Loucy (cell line): ENCODE measurements around the gene SPOPL.

Source experiments
- H2AFZ ChIP-seq: fragments of 200-600 bp; sonication (generic); 2 replicates; pipeline ENCODE4 v1.6.0; 2016; ENCODE audit warnings: antibody characterized with exemption, mild to moderate bottlenecking, low read length, moderate library complexity
- H3F3A ChIP-seq: fragments of 200-600 bp; 2 replicates; pipeline ENCODE4 v1.6.0; 2016; ENCODE audit warnings: antibody characterized with exemption, low read depth, mild to moderate bottlenecking
- H3K27me3 ChIP-seq: fragments of 200-600 bp; sonication (generic); 2 replicates; pipeline ENCODE4 v1.6.1; 2014; ENCODE audit warnings: low read length, mild to moderate bottlenecking; ENCODE audit not compliant: insufficient read depth, poor library complexity, severe bottlenecking
- H3K36me3 ChIP-seq: fragments of 200-600 bp; sonication (generic); 2 replicates; pipeline ENCODE4 v1.6.1; 2016; ENCODE audit warnings: low read length; ENCODE audit not compliant: insufficient read depth
- H3K4me1 ChIP-seq: fragments of 200-600 bp; sonication (generic); 2 replicates; pipeline ENCODE4 v1.5.1; 2014; ENCODE audit warnings: low read length, mild to moderate bottlenecking; ENCODE audit not compliant: insufficient read depth, poor library complexity, severe bottlenecking
- H3K4me2 ChIP-seq: fragments of 200-600 bp; sonication (generic); 2 replicates; pipeline ENCODE4 v1.6.0; 2014; ENCODE audit warnings: antibody characterized with exemption, low read length, low read depth, mild to moderate bottlenecking; ENCODE audit not compliant: poor library complexity, severe bottlenecking
- H3K4me3 ChIP-seq: fragments of 200-600 bp; sonication (generic); 2 replicates; pipeline ENCODE4 v1.5.1; 2014; ENCODE audit warnings: low read length, mild to moderate bottlenecking, mixed read lengths; ENCODE audit not compliant: poor library complexity, severe bottlenecking
- H3K79me2 ChIP-seq: fragments of 200-600 bp; sonication (generic); 2 replicates; pipeline ENCODE4 v1.6.1; 2014; ENCODE audit warnings: low read length; ENCODE audit not compliant: insufficient read depth
- H3K9ac ChIP-seq: fragments of 200-600 bp; sonication (generic); 2 replicates; pipeline ENCODE4 v1.6.0; 2014; ENCODE audit warnings: mild to moderate bottlenecking, low read depth, low read length, moderate library complexity; ENCODE audit not compliant: poor library complexity, severe bottlenecking
- H3K9me2 ChIP-seq: fragments of 200-600 bp; sonication (generic); replicated peaks from 2 replicates; pipeline ENCODE4 v1.6.1; 2016; ENCODE audit warnings: low read depth, low read length, mixed read lengths
- H3K9me3 ChIP-seq: fragments of 200-600 bp; sonication (generic); 2 replicates; pipeline ENCODE4 v1.6.1; 2014; ENCODE audit warnings: mild to moderate bottlenecking, antibody characterized with exemption, low read length, low read depth; ENCODE audit not compliant: insufficient read depth
- H4K20me1 ChIP-seq: fragments of 200-600 bp; sonication (generic); 2 replicates; pipeline ENCODE4 v1.6.0; 2014; ENCODE audit warnings: antibody characterized with exemption, low read length, mild to moderate bottlenecking; ENCODE audit not compliant: insufficient read depth, poor library complexity, severe bottlenecking
- CTCF ChIP-seq: fragments of 200-600 bp; sonication (generic); conservative IDR thresholded peaks from 2 replicates; pipeline ENCODE4 v1.5.1; 2014; ENCODE audit warnings: mild to moderate bottlenecking, antibody characterized with exemption, low read length
- EZH2phosphoT487 ChIP-seq: fragments of 200-600 bp; IDR thresholded peaks from 2 replicates; pipeline ENCODE4 v1.6.1; 2018; ENCODE audit warnings: antibody characterized with exemption, mild to moderate bottlenecking, moderate library complexity, borderline replicate concordance

Gene SPOPL

GRCh38 chr2:138531913-138532312 is 30.3 kb downstream of the SPOPL start:
- Histone ChIP-seq H3K9me3 (no peaks in the 10 kb centered on the region), H3K79me2 (no peaks in the 10 kb centered on the region), H3K4me3 (no peak overlapping the region), H4K20me1 (no peaks in the 10 kb centered on the region), H3K4me2 (no peak overlapping the region), H3K4me1 (no peaks in the 10 kb centered on the region), H3F3A (no peaks in the 10 kb centered on the region), H3K9me2 (no peaks in the 10 kb centered on the region), H3K36me3 (no peaks in the 10 kb centered on the region), H3K9ac (no peak overlapping the region), H2AFZ (no peak overlapping the region), H3K27me3 (no peaks in the 10 kb centered on the region)
- no peak for TF ChIP-seq EZH2phosphoT487
- TF ChIP-seq CTCF: no peak

GRCh38 chr2:138534791-138535190 is 33.2 kb downstream of the SPOPL start:
- no peak overlapping the region for H3K4me2 ChIP-seq
- H3K27me3 ChIP-seq: no peaks in the 10 kb centered on the region
- no peak overlapping the region for H3K4me3 ChIP-seq
- no peak overlapping the region for H2AFZ ChIP-seq
- H3K4me1 ChIP-seq: no peaks in the 10 kb centered on the region
- TF ChIP-seq CTCF: no peak
- no peak for TF ChIP-seq EZH2phosphoT487
- H4K20me1 ChIP-seq: no peaks in the 10 kb centered on the region
- H3K9me3 ChIP-seq: no peaks in the 10 kb centered on the region
- no peak overlapping the region for H3K9ac ChIP-seq
- H3K9me2 ChIP-seq: no peaks in the 10 kb centered on the region
- H3K79me2 ChIP-seq: no peaks in the 10 kb centered on the region
- no peaks in the 10 kb centered on the region for H3K36me3 ChIP-seq
- no peaks in the 10 kb centered on the region for H3F3A ChIP-seq

GRCh38 chr2:138536302-138536701 is 34.7 kb downstream of the SPOPL start:
- Histone ChIP-seq H4K20me1 (no peaks in the 10 kb centered on the region), H3K4me3 (no peak overlapping the region), H3K27me3 (no peaks in the 10 kb centered on the region), H3K79me2 (no peaks in the 10 kb centered on the region), H3K9me3 (no peaks in the 10 kb centered on the region), H3K4me1 (no peaks in the 10 kb centered on the region), H3K9me2 (no peaks in the 10 kb centered on the region), H3K9ac (no peak overlapping the region), H2AFZ (no peak overlapping the region), H3F3A (no peaks in the 10 kb centered on the region), H3K4me2 (no peak overlapping the region), H3K36me3 (no peaks in the 10 kb centered on the region)
- TF ChIP-seq EZH2phosphoT487 (no peak), CTCF (no peak)
